GM23248 (cell line): ENCODE data around the gene SLC15A1. TPM values are rescaled to one million over a fixed set of nuclear protein-coding genes. Genes with fewer than 3 reads are reported as not detected.

Experiments used
- DNase-seq: peaks from one replicate; pipeline ENCODE4 v3.0.0-alpha.2; 2015
- H2AFZ ChIP-seq: fragments of 200-600 bp; sonication (generic); 2 replicates; pipeline ENCODE4 v1.6.1; 2016; ENCODE audit warnings: antibody characterized with exemption
- H3F3A ChIP-seq: fragments of 200-600 bp; sonication (generic); 2 replicates; pipeline ENCODE4 v1.6.1; 2016; ENCODE audit warnings: mild to moderate bottlenecking, antibody characterized with exemption, mixed run types; ENCODE audit not compliant: insufficient read depth
- H3K27ac ChIP-seq: fragments of 200-600 bp; sonication (generic); 2 replicates; pipeline ENCODE4 v1.5.1; 2016; ENCODE audit warnings: mild to moderate bottlenecking
- H3K27me3 ChIP-seq: fragments of 200-600 bp; sonication (generic); replicated peaks from 2 replicates; pipeline ENCODE4 v1.6.1; 2016; ENCODE audit warnings: mild to moderate bottlenecking; ENCODE audit not compliant: insufficient read depth
- H3K36me3 ChIP-seq: fragments of 200-600 bp; sonication (generic); 2 replicates; pipeline ENCODE4 v1.6.1; 2016; ENCODE audit warnings: low read depth, mild to moderate bottlenecking
- H3K4me1 ChIP-seq: fragments of 200-600 bp; sonication (generic); 2 replicates; pipeline ENCODE4 v1.6.1; 2016; ENCODE audit warnings: mild to moderate bottlenecking; ENCODE audit not compliant: insufficient read depth
- H3K4me2 ChIP-seq: fragments of 200-600 bp; sonication (generic); one replicate; pipeline ENCODE4 v1.6.1; 2016; ENCODE audit warnings: mild to moderate bottlenecking; ENCODE audit not compliant: unreplicated experiment
- H3K4me3 ChIP-seq: fragments of 200-600 bp; sonication (generic); 2 replicates; pipeline ENCODE4 v1.5.1; 2016; ENCODE audit warnings: mild to moderate bottlenecking
- H3K79me2 ChIP-seq: fragments of 200-600 bp; sonication (generic); 2 replicates; pipeline ENCODE4 v1.6.1; 2016; ENCODE audit warnings: mild to moderate bottlenecking; ENCODE audit not compliant: insufficient read depth
- H3K9ac ChIP-seq: fragments of 200-600 bp; sonication (generic); 2 replicates; pipeline ENCODE4 v1.6.1; 2016; ENCODE audit warnings: mild to moderate bottlenecking
- H3K9me2 ChIP-seq: fragments of 200-600 bp; sonication (generic); 2 replicates; pipeline ENCODE4 v1.6.1; 2016; ENCODE audit warnings: mixed run types, mild to moderate bottlenecking, moderate library complexity; ENCODE audit not compliant: insufficient read depth
- H3K9me3 ChIP-seq: fragments of 200-600 bp; sonication (generic); one replicate; pipeline ENCODE4 v1.6.1; 2017; ENCODE audit warnings: low read depth
- H4K20me1 ChIP-seq: fragments of 200-600 bp; sonication (generic); 2 replicates; pipeline ENCODE4 v1.6.0; 2016; ENCODE audit not compliant: insufficient read depth
- EZH2 ChIP-seq: fragments of 200-600 bp; sonication (generic); IDR thresholded peaks from 2 replicates; pipeline ENCODE4 v1.6.1; 2018; ENCODE audit warnings: antibody characterized with exemption, mild to moderate bottlenecking; ENCODE audit not compliant: insufficient read depth, poor library complexity, severe bottlenecking
- EZH2phosphoT487 ChIP-seq: fragments of 200-600 bp; sonication (generic); IDR thresholded peaks from 2 replicates; pipeline ENCODE4 v1.6.1; 2018; ENCODE audit warnings: antibody characterized with exemption, moderate library complexity, mild to moderate bottlenecking, low read depth; ENCODE audit not compliant: insufficient read depth
- WGBS, 2 experiments: methylation state at CpG; one replicate each; pipeline ENCODE4 v1.1.6; 2015 to 2017; ENCODE audit warnings: low lambda C conversion rate in 2 of 2, low coverage in 1 of 2; ENCODE audit errors: missing lambda C conversion rate in 2 of 2; 5-methylcytosine and 5-hydroxymethylcytosine counted together
- in situ Hi-C: fragments of 300-500 bp; cut with MboI; formaldehyde crosslinking; loops from 2 replicates; pipeline ENCODE4 v1.15.0; 2020
- polyA plus RNA-seq: library from polyadenylated mRNA; unstranded; fragments of >200 nt; fragmentation: Nextera tagmentation; extraction: Ambion mirVana; gene quantifications from 2 replicates; pipeline ENCODE4 v1.2.1, GENCODE V29; 2016
- total RNA-seq: library from RNA; depleted of rRNA; stranded (reverse); fragments of >200 nt; shearing (Covaris generic); gene quantifications from 2 replicates; pipeline ENCODE4 v1.2.3, GENCODE V29; 2014

SLC15A1 gene
- total and polyA plus RNA-seq, 2 experiments from 2014 or later = not detected

DNA sequence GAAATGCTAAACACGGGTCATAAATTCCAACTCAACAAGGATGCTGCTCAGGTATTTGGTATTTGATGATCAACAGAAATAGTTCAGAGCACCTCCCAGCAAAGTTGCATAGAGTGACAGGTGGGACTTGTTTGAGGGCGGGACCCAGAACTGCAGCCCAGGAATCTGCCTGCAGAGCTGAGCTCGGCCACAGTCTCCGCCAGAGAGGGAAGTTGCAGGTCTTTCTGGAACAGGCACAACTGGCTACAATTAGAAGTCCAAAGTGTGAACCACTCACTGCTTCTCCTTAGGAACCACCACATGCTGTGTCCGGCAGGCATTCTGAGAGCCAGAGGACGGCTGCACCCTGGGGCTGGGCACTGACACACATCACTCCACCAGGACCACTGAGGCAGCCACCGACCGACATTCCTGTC is 1.1 kb downstream of the SLC15A1 start:
- H3K79me2 ChIP-seq = no peaks in the 10 kb centered on the region
- WGBS, 2 experiments = 60 to 62% methylated on average over 8 of the region's 8 CpGs
- TF ChIP-seq EZH2 (no peak), EZH2phosphoT487 (no peak)
- no peak overlapping the region for H3K27ac ChIP-seq
- no peak overlapping the region for H2AFZ ChIP-seq
- H3K9me3 ChIP-seq = no peaks in the 10 kb centered on the region
- H4K20me1 ChIP-seq = no peaks in the 10 kb centered on the region
- H3K9ac ChIP-seq = no peak overlapping the region
- H3K36me3 ChIP-seq = no peaks in the 10 kb centered on the region
- H3K4me3 ChIP-seq = no peak overlapping the region
- no peak for DNase-seq
- no peak overlapping the region for H3K4me2 ChIP-seq
- peaks cover 5% of the 10 kb centered on the region for H3K4me1 ChIP-seq
- in situ Hi-C loops = no loop called here
- H3F3A ChIP-seq = peaks cover 4% of the 10 kb centered on the region; the same call in 1 of the 2 replicates
- no peaks in the 10 kb centered on the region for H3K9me2 ChIP-seq
- H3K27me3 ChIP-seq = peaks cover 49% of the 10 kb centered on the region

DNA sequence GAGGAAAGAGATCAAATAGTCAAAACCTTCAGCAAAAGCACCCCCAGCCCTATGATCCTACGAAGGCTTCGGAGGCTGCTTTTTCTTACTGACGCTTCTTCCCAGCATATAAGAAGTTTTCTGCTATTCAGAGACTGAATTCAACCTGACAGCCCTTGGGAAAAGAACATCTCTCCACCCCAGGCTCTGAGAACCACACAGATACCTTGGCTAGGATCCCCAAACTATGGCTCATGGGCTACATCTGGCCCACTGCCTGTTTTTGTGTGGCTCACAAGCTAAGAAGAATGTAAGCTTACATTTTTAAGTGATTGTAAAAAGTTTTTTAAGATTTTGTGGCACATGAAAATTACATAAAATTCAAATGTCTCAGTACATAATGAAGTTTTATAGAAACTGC is 3.0 kb downstream of the SLC15A1 start:
- Histone ChIP-seq H3K9me2 (no peaks in the 10 kb centered on the region), H3K9ac (no peak overlapping the region), H3K27ac (no peak overlapping the region), H3K4me1 (peaks cover 5% of the 10 kb centered on the region), H3K27me3 (peaks cover 37% of the 10 kb centered on the region), H3K36me3 (no peaks in the 10 kb centered on the region), H3K79me2 (no peaks in the 10 kb centered on the region), H3K4me2 (peak overlapping the region; percentile 50), H3K4me3 (no peak overlapping the region), H2AFZ (no peak overlapping the region), H3K9me3 (no peaks in the 10 kb centered on the region), H3F3A (peaks cover 4% of the 10 kb centered on the region; the same call in 1 of the 2 replicates), H4K20me1 (no peaks in the 10 kb centered on the region)
- TF ChIP-seq EZH2 (no peak), EZH2phosphoT487 (no peak)
- in situ Hi-C loops = no loop called here
- DNase-seq = peak; percentile 96
- WGBS, 2 experiments = 70 to 80% methylated on average over 3 of the region's 3 CpGs

DNA sequence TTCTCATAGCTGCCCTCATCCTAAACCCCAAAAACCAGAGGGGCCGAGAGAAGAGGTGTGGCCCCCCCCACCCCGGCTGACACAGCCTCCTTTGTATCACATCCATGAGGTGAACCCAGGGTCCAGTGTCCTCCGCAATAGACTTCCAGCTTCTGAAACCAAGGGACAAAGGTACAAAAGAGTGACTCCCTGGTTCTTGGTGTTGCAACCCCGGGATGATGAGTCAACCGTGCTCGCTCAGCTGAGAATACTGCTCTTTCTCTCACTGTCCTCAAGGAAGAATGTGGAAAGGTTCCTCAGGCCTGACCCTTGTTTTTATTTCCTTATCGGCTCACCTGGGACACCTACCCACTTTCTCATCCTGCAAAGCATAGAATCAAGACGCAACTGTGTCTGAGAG is 5.5 kb downstream of the SLC15A1 start:
- Histone ChIP-seq H3K27me3 (peaks cover 13% of the 10 kb centered on the region; the same call in 1 of the 2 replicates), H3K9ac (no peak overlapping the region), H3K4me1 (peaks cover 5% of the 10 kb centered on the region), H2AFZ (no peak overlapping the region), H3F3A (peaks cover 4% of the 10 kb centered on the region; the same call in 1 of the 2 replicates), H3K27ac (no peak overlapping the region), H3K4me3 (no peak overlapping the region), H3K36me3 (no peaks in the 10 kb centered on the region), H3K4me2 (no peak overlapping the region), H3K9me2 (no peaks in the 10 kb centered on the region), H3K79me2 (no peaks in the 10 kb centered on the region), H4K20me1 (no peaks in the 10 kb centered on the region), H3K9me3 (no peaks in the 10 kb centered on the region)
- in situ Hi-C loops = no loop called here
- WGBS, 2 experiments = 60 to 61% methylated on average over 8 of the region's 8 CpGs
- peak; percentile 75 for DNase-seq
- no peak for TF ChIP-seq EZH2
- TF ChIP-seq EZH2phosphoT487 = no peak

DNA sequence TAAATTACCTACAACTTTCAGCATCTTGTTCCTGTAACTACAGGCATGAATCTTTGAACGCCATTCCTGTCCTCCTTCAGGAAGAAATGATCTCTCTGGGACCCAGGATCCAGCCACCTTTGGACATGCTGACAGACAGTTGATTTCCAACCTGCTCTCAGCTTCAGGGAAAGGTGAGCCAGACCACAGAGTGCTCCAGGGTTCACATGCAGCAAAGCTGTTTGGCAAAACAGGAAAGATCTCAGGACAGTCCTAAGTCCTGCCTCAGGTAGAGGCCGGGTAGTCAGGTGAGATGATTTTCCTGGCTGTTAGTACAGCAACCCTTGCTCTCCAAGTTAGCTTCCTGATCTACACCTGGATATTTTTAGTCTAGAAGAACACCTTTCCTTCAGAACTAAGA is 9.1 kb downstream of the SLC15A1 start:
- H3K9ac ChIP-seq = no peak overlapping the region
- H3K36me3 ChIP-seq = no peaks in the 10 kb centered on the region
- no peak overlapping the region for H3K4me3 ChIP-seq
- no peaks in the 10 kb centered on the region for H3K79me2 ChIP-seq
- H3K4me2 ChIP-seq = no peak overlapping the region
- H3F3A ChIP-seq = no peaks in the 10 kb centered on the region
- 53 to 64% methylated on average over 2 of the region's 2 CpGs for WGBS, 2 experiments
- no peaks in the 10 kb centered on the region for H3K4me1 ChIP-seq
- in situ Hi-C loops = no loop called here
- H4K20me1 ChIP-seq = no peaks in the 10 kb centered on the region
- TF ChIP-seq EZH2 (no peak), EZH2phosphoT487 (no peak)
- no peaks in the 10 kb centered on the region; the same call in 1 of the 2 replicates for H3K27me3 ChIP-seq
- no peak for DNase-seq
- no peaks in the 10 kb centered on the region for H3K9me2 ChIP-seq
- no peaks in the 10 kb centered on the region for H3K9me3 ChIP-seq
- no peak overlapping the region for H3K27ac ChIP-seq
- H2AFZ ChIP-seq = no peak overlapping the region

DNA sequence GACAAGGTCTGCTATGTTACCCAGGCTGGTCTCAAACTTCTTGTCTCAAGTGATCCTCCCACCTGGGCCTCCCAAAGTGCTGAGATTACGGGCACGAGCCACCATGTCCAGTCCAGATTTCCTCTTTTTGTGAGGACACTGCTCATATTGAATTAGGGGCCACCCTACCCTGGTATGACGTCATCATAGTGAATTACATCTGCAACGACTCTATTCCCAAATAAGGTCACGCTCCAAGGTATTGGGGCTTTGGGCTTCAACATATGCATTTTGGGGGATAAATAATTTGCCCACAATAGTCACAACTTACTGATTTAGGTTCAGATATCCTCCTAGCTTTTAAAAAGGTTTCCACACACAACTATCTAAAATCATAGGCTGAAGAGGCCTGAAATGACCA is 9.5 kb downstream of the SLC15A1 start:
- Histone ChIP-seq H3K9me2 (no peaks in the 10 kb centered on the region), H3K9me3 (no peaks in the 10 kb centered on the region), H3K4me1 (no peaks in the 10 kb centered on the region), H3K4me3 (no peak overlapping the region), H3K36me3 (no peaks in the 10 kb centered on the region), H3K9ac (no peak overlapping the region), H3F3A (no peaks in the 10 kb centered on the region), H3K79me2 (no peaks in the 10 kb centered on the region), H2AFZ (no peak overlapping the region), H4K20me1 (no peaks in the 10 kb centered on the region), H3K27ac (no peak overlapping the region), H3K27me3 (no peaks in the 10 kb centered on the region; the same call in 1 of the 2 replicates), H3K4me2 (no peak overlapping the region)
- in situ Hi-C loops = no loop called here
- TF ChIP-seq EZH2phosphoT487 (no peak), EZH2 (no peak)
- DNase-seq = no peak
- WGBS, 2 experiments = 83 to 86% methylated on average over 5 of the region's 5 CpGs
